ENCODE measurements around the gene MBD6.
"Not testable (repeated sequence)": the region's sequence is repeated elsewhere in the genome, so short reads cannot be mapped to it uniquely, and the experiment has no call there.

The MBD6 gene

DNA sequence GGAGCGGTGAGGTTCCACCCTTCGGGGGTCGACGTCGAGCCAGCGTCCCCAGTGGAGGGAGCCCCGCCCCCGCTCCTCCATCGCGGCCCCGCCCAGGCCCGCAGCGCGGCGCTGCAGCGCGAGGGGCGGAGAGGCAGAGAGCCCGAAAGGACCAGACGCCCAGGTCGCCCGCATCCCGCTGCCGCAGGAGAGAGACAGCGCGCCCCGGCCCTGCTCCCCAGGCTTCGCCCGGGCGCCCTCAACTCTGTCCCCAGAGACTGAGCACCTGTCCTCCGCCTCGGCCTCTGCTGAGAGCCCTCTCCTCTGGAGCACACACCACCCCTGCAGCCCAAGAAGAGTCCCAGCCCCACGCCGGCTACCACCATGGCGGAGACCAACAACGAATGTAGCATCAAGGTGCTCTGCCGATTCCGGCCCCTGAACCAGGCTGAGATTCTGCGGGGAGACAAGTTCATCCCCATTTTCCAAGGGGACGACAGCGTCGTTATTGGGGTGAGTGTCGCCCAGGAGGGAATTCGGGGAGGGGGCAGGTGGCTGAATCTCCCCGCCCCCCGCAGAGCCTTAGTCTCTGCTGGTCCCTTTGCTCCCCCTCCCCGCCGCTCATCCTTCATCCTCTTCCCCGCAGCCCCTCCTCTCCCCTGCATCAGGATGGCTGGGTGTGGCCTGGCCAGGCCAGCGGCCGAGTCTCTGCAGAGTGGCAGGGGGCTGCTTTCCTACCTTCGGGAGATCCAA lies 27.5 kb downstream of the MBD6 start, which contains the start of gene KIF5A:
KIF5A (plus strand) TSS at position 136 of the 732 bp plus-strand sequence; CDS start at position 364, 228 bp downstream.
- no peak for FAIRE-seq

DNA sequence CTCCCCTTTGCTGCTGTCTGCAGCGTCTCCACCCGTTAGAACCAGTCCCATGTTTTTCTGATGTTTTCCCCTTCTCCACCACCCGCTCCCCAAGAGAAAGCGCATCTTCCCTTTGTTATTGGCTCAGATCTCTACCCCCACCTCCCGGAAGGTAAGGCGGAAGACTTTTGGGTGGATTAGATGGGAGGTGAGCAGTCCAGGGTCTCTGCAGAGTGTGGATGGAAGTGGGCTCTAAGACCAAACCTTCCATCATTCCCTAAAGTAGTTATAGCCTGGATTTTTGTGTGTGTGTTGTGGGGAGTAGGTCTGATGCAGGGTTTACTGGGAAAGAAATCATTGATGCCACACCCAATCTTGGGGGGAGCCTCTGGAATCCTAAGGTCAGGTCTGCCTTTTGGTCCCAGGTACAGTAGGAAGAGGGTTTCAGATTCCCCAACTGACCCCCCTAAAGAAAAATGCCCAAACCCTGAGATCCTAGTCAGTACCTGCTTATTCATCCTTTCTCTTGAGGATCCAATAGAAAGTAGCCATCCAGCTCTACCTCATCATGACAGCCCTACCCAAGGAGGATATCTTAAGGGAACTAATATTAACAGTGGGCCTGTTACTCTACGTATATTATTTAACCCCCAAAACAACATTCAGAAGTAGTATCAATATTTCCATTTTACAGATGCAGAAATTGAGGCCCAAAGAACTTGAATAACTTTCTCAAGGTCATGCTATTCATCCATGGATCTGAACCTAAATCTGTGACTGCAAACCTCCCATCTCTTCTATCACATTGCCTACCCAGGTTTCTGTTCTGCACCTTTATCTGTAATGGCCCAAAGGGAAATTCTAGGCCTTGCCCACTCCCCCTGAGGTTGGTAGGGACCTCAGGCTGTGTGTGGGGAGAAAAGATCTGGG lies 28.3 kb downstream of the MBD6 start:
- FAIRE-seq = no peak

DNA sequence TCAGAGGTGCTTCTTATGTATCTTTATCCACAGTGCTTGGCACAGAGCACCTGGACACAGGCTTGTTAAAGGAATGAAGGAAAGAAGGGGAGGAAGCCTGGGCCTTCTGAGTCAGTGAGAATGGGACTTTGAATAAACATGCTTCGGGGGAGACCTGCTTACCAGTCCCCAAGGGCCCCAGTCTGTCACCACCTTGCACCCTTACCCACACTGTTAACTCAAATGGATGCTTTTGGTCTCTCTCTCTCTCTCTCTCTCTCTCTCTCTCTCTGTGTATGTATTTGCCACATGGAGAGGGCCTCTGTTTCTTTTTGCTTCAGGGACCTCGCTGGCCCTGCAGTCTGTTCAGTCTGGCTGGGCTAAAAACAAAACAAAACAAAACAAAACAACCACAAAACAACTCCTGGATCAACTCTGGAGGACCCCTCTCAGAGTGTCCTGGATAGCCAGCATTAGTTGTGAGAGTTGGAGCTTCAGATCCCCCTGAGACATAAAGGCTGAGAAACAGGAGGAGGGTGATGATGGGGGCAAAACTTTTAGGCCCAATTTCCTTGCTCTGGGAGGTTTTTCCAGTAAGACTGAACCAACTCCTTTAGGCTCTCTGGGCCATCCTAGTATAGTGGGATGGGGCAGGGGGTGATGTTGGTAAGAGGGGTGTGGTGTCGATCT lies 29.1 kb downstream of the MBD6 start:
- FAIRE-seq = no peak

DNA sequence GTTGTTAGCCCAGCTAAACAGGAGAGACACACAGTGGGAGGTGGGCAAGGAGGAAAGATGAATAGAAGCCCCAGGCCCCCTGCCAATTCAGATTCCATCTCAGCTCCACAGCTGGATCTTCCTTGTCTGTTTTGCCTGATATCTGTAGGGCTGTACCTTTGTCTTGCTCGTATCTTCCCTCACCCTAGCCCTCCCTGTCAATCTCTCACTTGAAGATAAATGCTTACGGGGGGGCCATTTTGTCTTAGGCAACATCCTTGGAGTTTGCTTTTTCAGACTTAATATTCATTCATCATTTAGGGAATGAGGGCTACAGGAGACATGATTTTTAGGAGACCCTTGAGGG lies 29.7 kb downstream of the MBD6 start:
- FAIRE-seq = no peak

- FAIRE-seq = no peak
These were observed 30.2 kb downstream of the MBD6 start for GRCh38 chr12:57552835-57553313.

GRCh38 chr12:57553343-57554202 lies 30.9 kb downstream of the MBD6 start:
- FAIRE-seq = no peak

DNA sequence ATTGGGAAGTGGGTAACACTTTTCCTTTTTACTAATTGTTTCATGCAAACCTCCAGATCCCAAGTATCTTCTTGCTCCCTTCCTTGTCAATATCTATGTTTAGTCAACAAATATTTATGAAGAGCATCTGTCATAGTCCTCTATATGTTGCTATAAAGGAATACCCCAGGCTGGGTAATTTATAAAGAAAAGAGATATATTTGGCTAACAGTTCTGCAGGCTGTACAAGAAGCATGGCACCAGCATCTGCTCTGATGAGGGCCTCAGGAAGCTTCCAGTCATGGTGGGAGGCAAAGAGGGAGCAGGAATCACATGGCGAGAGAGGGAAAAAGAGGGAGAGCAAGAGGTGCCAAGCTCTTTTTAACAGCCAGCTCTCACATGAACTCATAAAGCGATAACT lies 31.8 kb downstream of the MBD6 start:
- no peak for FAIRE-seq

DNA sequence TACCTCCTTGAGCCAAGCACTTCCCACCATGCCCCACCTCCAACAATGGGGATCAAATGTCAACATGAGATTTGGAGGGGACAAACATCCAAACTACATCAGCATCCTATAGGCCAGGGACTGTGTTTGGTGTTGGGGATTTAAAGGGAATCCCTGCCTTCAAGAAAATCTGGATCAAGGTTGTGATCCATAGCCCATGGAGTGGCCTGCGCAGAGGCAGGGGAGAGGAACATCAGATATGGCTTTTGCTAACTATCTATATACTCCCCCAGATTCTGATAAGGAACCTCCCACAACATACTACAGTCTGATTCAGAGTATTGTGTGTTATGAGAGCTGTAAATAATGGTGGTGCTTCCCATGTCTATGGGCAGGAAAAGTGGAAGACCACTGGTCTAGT lies 32.3 kb downstream of the MBD6 start:
- FAIRE-seq = no peak

DNA sequence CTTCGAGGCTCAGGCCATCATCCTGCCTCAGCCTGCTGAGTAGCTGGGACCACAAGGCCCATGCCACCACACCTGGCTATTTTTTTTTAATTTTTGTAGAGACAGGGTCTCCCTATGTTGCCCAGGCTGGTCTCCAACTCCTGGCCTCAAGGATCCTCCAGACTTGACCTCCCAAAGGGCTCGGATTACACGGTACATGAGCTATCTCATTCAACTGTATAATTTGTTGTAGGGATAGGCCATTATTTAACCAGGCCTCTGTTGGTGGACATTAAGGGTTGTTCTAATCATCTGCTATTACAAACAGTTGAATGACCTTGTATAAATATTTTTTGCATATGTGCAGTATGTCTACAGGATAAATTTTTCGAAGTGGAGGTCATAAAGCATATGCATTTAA lies 36.2 kb downstream of the MBD6 start:
- FAIRE-seq = no peak

DNA sequence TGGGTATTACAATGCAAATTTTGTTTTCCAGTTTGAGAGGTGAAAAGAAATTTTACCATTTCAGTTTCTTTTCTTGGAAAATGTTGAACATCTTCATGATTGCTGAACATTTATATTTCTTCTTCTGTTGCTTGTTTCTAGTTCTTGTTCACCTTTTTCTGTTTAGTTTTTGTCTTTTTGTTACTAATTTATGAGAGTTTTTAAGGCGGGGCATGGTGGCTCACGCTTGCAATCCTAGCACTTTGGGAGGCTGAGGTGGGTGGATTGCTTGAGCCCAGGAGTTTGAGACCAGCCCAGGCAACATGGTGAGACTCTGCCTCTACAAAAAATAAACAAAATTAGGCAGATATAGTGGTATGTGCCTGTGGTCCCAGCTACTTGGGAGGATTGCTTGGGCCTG lies 37.9 kb downstream of the MBD6 start:
- no peak for FAIRE-seq

DNA sequence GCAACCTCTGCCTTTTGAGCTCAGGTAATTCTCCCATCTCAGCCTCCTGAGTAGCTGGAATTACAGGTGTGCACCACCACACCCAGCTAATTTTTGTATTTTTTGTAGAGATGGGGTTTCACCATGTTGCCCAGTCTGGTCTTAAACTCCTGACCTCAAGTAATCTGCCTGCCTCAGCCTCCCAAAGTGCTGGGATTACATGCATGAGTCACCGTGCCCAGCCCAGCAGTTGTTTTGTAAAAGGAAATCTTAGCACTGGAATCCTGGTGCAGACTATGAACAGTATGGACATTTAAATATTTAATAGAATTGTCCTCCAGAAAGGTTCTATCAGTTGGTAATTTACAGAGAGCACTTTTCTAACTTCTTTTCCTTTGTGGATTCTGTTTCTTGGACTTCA lies 38.5 kb downstream of the MBD6 start:
- FAIRE-seq = not testable (repeated sequence)

DNA sequence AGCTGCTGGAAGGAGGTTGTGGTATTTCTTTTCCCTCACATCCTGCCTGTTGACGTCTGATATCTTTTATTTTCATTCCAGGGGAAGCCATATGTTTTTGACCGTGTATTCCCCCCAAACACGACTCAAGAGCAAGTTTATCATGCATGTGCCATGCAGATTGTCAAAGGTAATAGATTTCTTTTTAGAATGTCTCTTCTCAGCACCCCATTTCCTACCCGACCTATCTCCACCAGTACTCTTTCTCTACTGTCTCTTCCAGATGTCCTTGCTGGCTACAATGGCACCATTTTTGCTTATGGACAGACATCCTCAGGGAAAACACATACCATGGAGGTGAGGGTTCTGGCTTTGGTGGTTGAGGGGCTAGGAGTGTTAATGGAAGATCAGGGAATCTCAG lies 40.7 kb downstream of the MBD6 start:
- FAIRE-seq = no peak

GRCh38 chr12:57564178-57564740 lies 41.6 kb downstream of the MBD6 start:
- FAIRE-seq = no peak

GRCh38 chr12:57568838-57569237 lies 46.2 kb downstream of the MBD6 start:
- no peak for FAIRE-seq

GRCh38 chr12:57569858-57570257 lies 47.2 kb downstream of the MBD6 start:
- FAIRE-seq = no peak

- FAIRE-seq = not testable (repeated sequence)
These were observed 47.8 kb downstream of the MBD6 start for GRCh38 chr12:57570438-57570837.

GRCh38 chr12:57571926-57572762 lies 49.5 kb downstream of the MBD6 start:
- FAIRE-seq = no peak

- no peak for FAIRE-seq
These were observed 52.2 kb downstream of the MBD6 start for GRCh38 chr12:57574795-57575194.

DNA sequence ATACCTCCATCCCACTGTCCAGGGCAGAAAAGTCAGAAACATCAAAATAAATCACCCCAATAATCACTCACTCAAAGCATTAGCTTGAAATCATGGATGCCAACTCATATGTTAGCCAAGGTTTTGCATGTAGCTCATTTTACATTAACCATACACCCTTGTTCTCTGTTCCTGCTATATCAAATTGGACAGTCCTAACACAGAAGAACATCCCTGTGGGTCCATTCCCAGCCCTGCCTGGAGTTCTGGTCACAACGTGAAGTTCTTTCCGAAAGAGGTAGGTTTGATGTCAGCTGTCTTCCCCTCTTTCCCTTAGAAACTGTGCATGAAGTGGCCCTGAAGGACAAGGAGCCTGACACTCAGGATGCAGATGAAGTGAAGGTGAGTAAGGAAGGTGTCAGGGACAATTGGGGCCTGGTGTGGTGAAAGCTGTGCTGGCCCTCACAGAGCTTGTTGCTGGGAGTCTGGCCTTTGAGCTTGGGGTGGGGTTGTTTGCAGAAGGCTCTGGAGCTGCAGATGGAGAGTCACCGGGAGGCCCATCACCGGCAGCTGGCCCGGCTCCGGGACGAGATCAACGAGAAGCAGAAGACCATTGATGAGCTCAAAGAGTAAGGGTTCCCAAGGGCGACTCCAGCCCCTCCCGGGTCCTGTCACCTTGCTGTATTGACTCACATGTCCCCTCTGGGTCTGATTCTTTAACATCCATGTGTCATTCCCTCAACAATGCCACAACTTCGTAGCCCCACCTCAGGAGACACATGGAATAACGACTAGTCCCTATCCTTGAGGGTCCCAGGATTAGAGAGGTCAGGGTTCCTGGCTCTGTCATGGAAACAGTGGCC lies 53.4 kb downstream of the MBD6 start:
- FAIRE-seq = no peak

- no peak for FAIRE-seq
These were observed 54.1 kb downstream of the MBD6 start for GRCh38 chr12:57576613-57577160.
